GM19025 (cell line): ENCODE results near the gene GALNT10.
"Not testable (repeated sequence)": the region's sequence is repeated elsewhere in the genome, so short reads cannot be mapped to it uniquely, and the experiment has no call there.

Experiments used
- ATAC-seq: cut with Tn5 transposase; IDR thresholded peaks from one replicate; pipeline ENCODE4 v1.9.1; 2021; ENCODE audit warnings: mild to moderate bottlenecking, low read depth, moderate library complexity; ENCODE audit not compliant: unreplicated experiment

The GALNT10 gene

GRCh38 chr5:154342963-154343362, 152.4 kb downstream of the GALNT10 start:
- no peak for ATAC-seq

GRCh38 chr5:154344461-154344860, 153.9 kb downstream of the GALNT10 start:
- ATAC-seq: no peak

GRCh38 chr5:154345255-154345952, 154.9 kb downstream of the GALNT10 start:
- ATAC-seq: peak; percentile 82

- ATAC-seq: no peak
Measured at GRCh38 chr5:154346427-154346826, 155.9 kb downstream of the GALNT10 start.

GRCh38 chr5:154349626-154350264, 159.2 kb downstream of the GALNT10 start:
- no peak for ATAC-seq

- no peak for ATAC-seq
Measured at GRCh38 chr5:154351141-154351540, 160.6 kb downstream of the GALNT10 start.

GRCh38 chr5:154351566-154351965, 161.0 kb downstream of the GALNT10 start:
- peak; percentile 56 for ATAC-seq

GRCh38 chr5:154352960-154353548, 162.5 kb downstream of the GALNT10 start:
- ATAC-seq: no peak

- no peak for ATAC-seq
Measured at GRCh38 chr5:154355129-154355611, 164.6 kb downstream of the GALNT10 start.

- ATAC-seq: no peak
Measured at GRCh38 chr5:154356020-154356655, 165.6 kb downstream of the GALNT10 start.

GRCh38 chr5:154356958-154357357, 166.4 kb downstream of the GALNT10 start:
- no peak for ATAC-seq

- no peak for ATAC-seq
Measured at GRCh38 chr5:154358516-154359220, 168.1 kb downstream of the GALNT10 start.

GRCh38 chr5:154359221-154359573, 168.7 kb downstream of the GALNT10 start:
- no peak for ATAC-seq

- ATAC-seq: not testable (repeated sequence)
Measured at GRCh38 chr5:154360241-154360640, 169.7 kb downstream of the GALNT10 start.

GRCh38 chr5:154363411-154363810, 172.9 kb downstream of the GALNT10 start:
- ATAC-seq: no peak

- no peak for ATAC-seq
Measured at GRCh38 chr5:154364771-154365170, 174.2 kb downstream of the GALNT10 start.

- no peak for ATAC-seq
Measured at GRCh38 chr5:154365823-154366222, 175.3 kb downstream of the GALNT10 start.

- ATAC-seq: no peak
Measured at GRCh38 chr5:154366353-154366752, 175.8 kb downstream of the GALNT10 start.

- ATAC-seq: peak; percentile 46
Measured at GRCh38 chr5:154367101-154367500, 176.6 kb downstream of the GALNT10 start.

GRCh38 chr5:154368041-154368800, 177.7 kb downstream of the GALNT10 start:
- ATAC-seq: no peak
